Neural progenitor cell (in vitro differentiated cells): Measurements from ENCODE around the gene TUBB6.

ENCODE experiments used
- CTCF ChIP-seq: fragments of 200-600 bp; sonication (generic); IDR thresholded peaks from 2 replicates; pipeline ENCODE4 v1.5.1; 2017; ENCODE audit warnings: antibody characterized with exemption, mild to moderate bottlenecking
- EZH2phosphoT487 ChIP-seq: fragments of 200-600 bp; sonication (generic); IDR thresholded peaks from 2 replicates; pipeline ENCODE4 v1.6.1; 2017; ENCODE audit warnings: antibody characterized with exemption

- TF ChIP-seq CTCF = no peak
- TF ChIP-seq EZH2phosphoT487 = no peak
Measured at GRCh38 chr18:12334863-12335262, 26.8 kb downstream of the TUBB6 start.
